CD4-positive, alpha-beta T cell treated with Interleukin-6 at 100 ng/mL for 8 hours (primary cell): Measurements from ENCODE around the gene RNF41.
"Not testable (repeated sequence)": the region's sequence is repeated elsewhere in the genome, so short reads cannot be mapped to it uniquely, and the experiment has no call there.

Experiments used
- DNase-seq: peaks from one replicate; pipeline ENCODE4 v3.0.0-alpha.2; 2020; ENCODE audit warnings: mixed read lengths, low spot score

Gene RNF41

DNA sequence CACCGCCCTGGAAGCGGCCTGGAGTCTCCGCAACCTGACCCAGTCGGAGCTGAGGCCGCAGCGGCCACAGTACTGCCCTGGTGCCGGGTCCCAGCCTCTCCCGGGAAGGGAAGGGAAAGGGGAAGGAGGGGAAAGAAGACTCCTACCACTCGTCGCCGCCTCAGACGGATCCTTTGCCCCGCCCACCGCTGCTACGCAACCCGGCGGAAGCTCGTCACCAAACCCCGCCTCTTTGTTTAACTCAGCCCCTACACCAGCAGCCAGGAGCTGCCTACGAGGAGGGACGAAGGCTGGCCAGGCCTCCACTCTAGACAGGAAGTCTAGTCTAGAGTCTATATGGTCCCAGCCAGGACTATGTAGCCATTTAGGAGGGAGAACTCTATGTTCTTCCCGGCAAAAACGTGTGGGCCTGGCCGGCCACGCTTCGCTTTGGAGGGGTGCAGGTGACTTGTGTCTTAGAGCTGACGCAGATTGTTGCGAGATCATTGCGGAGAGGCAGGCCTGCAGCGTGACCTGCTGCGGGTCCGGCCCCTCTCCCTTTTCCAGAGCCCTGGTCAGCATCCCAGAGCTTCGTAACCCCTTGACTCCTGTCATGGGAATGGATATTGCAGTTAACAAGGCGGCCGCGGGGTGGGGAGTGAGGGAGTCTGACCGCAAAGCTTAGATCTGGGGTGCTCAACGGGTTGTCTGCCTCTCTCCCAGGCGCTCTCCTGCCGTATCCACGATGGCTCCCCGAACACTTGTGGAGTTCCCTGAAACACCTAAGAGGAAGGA is at the start of gene RNF41:
Gene RNF41, minus strand, starts transcription at position 166 of the 774 bp plus-strand sequence. CDS start 7,875 bp downstream, outside the sequence.
- DNase-seq, result peak; percentile 90

DNA sequence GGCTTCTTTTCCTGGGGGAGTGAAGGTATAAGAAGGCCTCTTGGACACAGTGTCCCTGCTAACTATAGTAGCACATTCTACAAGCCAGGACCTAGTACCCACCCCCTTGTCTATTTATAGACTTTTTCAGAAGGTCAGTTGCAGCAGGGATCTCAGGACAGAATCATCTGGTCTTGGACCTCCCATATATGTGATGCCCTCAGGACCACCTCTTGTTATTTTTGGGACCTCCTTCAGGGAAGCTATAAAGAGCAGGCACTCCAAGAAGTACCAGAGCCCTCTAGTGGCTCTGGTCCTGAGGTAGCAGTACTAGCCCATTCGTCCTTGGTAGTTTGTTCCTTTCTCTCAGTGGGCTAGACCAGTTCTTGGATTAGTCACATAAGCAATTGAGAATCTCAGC is 49.3 kb upstream of the RNF41 start:
- DNase-seq, result no peak

GRCh38 chr12:56267443-56268071 is 45.8 kb upstream of the RNF41 start:
- no peak for DNase-seq

DNA sequence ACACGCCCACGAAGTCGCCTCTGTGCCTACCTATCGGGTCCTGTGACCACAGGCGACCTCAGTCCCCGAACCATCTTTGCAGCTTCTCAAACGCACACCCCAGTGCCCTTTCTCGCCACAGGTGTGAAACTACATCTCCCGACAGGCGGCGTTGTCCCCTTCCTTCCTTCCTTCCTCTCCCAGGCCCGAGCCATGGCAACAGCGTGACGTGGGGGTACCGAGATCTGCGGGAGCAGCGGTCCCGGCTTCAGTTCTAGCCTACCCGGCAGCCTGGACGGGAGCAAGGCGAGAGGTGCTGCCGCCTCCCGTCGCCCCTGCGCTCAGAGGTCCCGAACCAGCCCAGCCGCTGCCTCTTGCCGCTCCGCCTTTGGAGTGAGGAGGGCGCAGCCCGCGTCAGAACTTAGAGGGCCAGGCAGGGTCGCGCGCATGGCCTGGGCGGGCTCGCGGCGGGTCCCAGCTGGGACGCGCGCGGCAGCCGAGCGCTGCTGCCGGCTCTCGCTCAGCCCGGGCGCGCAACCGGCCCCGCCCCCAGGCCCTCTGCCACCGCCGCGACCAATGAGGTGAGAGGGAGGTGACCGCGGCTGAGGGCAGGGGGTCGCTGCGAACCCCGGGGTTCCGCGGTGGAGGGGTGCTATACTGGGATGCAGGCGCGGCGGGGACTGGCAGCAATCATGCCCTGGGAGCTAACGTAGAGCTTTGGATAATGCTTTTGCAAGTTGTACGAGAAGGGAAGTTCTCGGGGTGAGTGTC is 45.1 kb upstream of the RNF41 start, which contains the start of gene COQ10A:
Gene COQ10A, plus strand, starts transcription at position 250 of the 750 bp plus-strand sequence. Its CDS starts 177 bp downstream, at position 427.
- peak; percentile 88 for DNase-seq

- DNase-seq, result not testable (repeated sequence)
Measured at GRCh38 chr12:56266068-56266692, 44.5 kb upstream of the RNF41 start.

GRCh38 chr12:56262955-56263354 is 41.2 kb upstream of the RNF41 start:
- DNase-seq, result not testable (repeated sequence)

GRCh38 chr12:56261503-56262232 is 39.9 kb upstream of the RNF41 start:
- DNase-seq, result no peak

GRCh38 chr12:56260921-56261320 is 39.2 kb upstream of the RNF41 start:
- no peak for DNase-seq

DNA sequence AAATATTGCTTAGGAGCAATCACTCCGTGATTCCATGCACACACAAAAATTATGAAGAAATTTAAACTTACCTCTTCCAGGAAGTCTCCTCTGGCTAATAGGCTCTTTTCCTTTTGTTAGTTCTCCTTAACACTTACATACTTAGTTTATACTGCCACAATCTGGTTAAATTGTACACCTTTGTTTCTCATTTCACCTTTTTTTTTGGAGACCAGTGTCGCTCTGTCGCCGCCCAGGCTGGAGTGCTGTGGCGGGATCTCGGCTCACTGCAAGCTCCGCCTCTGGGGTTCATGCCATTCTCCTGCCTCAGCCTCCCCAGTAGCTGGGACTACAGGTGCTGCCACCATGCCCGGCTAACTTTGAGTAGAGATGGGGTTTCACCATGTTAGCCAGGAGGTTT is 38.7 kb upstream of the RNF41 start:
- DNase-seq, result no peak

- no peak for DNase-seq
Measured at GRCh38 chr12:56258820-56259183, 37.1 kb upstream of the RNF41 start.

DNA sequence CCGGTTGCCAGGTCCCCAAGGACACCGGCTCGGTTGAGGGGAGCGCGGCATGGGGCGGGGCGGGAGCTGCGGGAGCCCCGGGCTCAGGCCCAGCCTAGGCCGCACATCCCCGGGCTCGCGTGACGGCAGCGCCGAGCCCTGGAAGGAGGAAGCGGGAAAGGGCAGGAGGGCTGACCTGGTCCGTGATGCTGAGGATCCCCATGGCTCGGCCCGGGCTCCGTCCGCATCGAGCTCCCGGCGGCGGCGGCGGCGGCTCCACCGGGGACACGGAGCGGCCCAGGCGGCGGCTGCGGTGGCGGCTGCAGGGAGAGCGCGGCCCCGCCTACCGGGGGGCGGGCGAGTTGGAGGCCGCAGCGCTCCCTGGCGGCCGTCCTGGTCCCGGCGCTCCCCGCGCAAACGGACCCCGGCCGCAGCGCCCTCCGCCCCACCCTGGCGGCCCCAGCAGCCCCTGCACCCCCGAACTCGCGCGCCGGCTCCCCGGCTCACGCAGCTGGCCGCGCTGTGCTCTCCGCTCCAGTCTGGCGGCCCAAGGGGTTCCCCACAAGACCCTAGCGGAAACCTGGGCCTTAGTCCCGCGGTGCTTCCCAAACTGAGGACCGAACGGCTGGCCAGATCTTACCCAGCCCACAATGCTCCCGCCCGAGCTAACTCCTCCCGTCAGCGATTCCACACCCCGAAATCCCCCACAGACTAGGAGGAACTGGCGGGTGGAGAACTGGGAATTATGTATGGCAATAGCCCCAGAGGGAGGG is 36.5 kb upstream of the RNF41 start, which contains the start of gene ANKRD52:
Gene ANKRD52, minus strand, starts transcription at position 317 of the 752 bp plus-strand sequence. Its CDS starts 115 bp downstream, at position 202.
- DNase-seq, result peak; percentile 69

- DNase-seq, result no peak
Measured at GRCh38 chr12:56257491-56258067, 35.9 kb upstream of the RNF41 start.

DNA sequence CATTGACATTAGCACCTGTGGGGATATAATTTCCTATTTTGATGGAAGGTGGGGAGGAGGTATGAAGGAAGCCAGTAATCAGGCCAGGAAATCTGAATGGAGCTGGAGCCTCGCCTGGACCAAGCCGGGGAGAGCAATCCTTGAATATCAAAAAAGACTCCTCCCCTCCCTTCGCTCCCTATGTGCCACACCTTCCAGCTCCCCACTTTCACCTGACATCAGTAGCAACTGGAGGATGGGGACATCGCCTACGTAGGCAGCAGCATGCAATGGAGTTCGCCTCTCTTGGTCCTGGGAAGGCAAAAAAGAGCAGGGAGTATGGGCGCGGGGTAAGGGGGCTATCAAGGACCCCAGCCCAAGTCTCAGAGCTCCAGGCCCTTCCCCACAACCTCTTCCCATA is 35.3 kb upstream of the RNF41 start:
- no peak for DNase-seq

DNA sequence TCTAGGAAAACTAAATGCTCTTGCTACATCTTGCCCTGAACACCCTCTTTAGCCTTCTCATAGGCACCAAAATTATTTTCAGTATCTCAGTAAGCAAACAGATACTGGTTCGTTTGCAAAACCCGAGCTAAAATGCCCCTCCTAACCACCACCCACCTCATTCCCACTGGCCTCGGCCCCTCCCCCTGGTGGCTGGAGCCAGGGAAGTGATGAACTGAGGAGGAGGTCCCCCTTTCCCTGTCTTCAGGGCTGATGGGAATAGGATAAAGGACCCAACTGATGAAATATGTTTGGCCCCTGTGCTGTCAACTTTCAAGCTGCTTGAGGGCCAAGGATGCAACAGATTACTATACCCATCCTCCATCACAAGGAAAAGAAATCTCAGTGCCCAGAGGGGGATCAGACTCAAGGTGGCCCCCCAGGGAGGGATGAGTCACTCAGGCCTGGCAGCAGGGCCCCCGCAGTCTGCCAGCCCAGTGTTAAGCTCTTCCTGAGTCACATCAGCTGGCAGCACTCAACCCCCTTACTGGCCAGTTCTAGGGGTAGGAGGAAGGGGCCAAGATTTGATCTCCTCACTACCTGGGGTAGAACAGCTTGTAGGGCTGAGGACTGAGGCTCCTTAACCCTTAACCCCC is 34.7 kb upstream of the RNF41 start:
- DNase-seq, result no peak

GRCh38 chr12:56255671-56256070 is 33.9 kb upstream of the RNF41 start:
- no peak for DNase-seq

GRCh38 chr12:56253091-56253490 is 31.4 kb upstream of the RNF41 start:
- no peak for DNase-seq

GRCh38 chr12:56252649-56253048 is 30.9 kb upstream of the RNF41 start:
- DNase-seq, result no peak

- DNase-seq, result no peak
Measured at GRCh38 chr12:56248711-56249110, 27.0 kb upstream of the RNF41 start.

- no peak for DNase-seq
Measured at GRCh38 chr12:56247923-56248322, 26.2 kb upstream of the RNF41 start.

GRCh38 chr12:56244494-56244893 is 22.8 kb upstream of the RNF41 start:
- DNase-seq, result no peak
